ENCODE results near the gene KANSL1L. TPM values are rescaled to one million over a fixed set of nuclear protein-coding genes. Genes with fewer than 3 reads are reported as not detected.
A peak's percentile ranks its signal among the peaks of the same experiment; 100 is the strongest.

Gene KANSL1L
- total and polyA plus RNA-seq, 9 of the 15 experiments (the other 6 are each of a cell fraction or from before 2014, with no cell fraction given): 1.3 to 6.7 (median 2.4) TPM

DNA sequence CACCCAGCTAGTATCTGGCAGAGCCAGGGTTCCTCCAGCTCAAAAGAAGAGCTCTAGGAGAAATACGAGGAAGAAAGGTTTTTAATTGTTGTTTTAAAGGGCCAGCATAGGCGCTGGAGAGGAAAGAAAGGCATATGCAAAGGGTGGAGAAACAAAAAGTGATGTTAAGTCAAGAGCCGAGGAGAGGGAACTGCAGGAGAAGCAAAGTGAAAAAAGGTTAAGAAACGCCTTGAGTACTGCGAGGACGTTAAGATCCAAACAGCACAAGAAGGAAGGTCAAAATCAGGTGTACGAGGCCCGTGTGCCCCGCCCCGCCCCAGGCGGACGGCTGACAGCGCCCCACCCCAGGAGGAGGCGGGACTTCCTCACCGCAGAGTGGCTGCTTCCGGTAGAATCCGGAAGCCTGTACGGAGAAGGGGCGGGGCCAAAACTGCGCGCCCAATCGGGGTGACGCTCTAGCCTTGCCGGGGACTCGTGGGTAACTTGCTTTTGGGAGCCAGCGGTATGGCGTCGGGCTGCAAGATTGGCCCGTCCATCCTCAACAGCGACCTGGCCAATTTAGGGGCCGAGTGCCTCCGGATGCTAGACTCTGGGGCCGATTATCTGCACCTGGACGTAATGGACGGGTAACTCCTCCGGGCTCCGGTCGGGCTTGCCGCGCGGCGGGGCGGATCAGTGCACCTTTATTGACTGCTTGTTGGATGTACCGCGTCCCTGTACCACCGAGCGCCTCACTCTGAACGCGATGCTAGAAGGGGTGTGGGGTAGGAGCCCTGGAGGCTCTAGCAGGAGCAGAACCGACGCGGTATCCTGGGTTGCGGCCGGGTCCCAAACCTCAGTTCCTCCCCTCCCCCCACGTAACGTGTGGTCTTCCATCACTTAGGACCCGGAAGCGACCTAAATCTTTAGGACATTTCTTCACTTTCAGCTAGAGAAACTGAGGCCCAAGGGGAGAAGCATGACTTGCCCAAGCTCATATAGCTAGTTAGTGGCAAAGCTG is 168.8 kb downstream of the KANSL1L start, which contains the start of gene RPE (continued):
- TF ChIP-seq ETV5 (CRISPR knock-in tag; IDR thresholded peaks at IDR 0.05; ENCODE audit: low read depth) (0 out of 2 replicates have a peak, but pooled peaks have one; percentile 24), SUPT5H (IDR thresholded peaks at IDR 0.05) (peak; percentile 77), MEIS2 (IDR thresholded peaks at IDR 0.05; ENCODE audit: partially characterized antibody) (peak; percentile 22), SPI1 (IDR thresholded peaks at IDR 0.05; ENCODE audit: borderline replicate concordance, low read depth, low read length) (peak; percentile 68), BMI1 (IDR thresholded peaks at IDR 0.05; ENCODE audit: low read length) (no peak), POLR2B (IDR thresholded peaks at IDR 0.05; ENCODE audit: low read depth, partially characterized antibody) (peak; percentile 71), HDAC1 (IDR thresholded peaks at IDR 0.05) (peak in 1 of 2 experiments; percentile 73; a peak in 1 of 4 replicates), CHCHD3 (CRISPR knock-in tag; IDR thresholded peaks at IDR 0.05) (no peak), ZNF76 (CRISPR knock-in tag; IDR thresholded peaks at IDR 0.05; ENCODE audit: borderline replicate concordance) (no peak), CREB1 (IDR thresholded peaks at IDR 0.05) (peak; percentile 42; the same call in 1 of the 2 replicates), CREB1 (CRISPR knock-in tag; IDR thresholded peaks at IDR 0.05) (no peak), CCNT2 (IDR thresholded peaks at IDR 0.05; ENCODE audit: borderline replicate concordance, extremely low read depth, insufficient read length, low read depth, low read length) (peak; percentile 21), TBL1XR1 (IDR thresholded peaks at IDR 0.05; ENCODE audit: low read length in 2 of 2) (no peak)
- TF ChIP-seq, protein P1, sequence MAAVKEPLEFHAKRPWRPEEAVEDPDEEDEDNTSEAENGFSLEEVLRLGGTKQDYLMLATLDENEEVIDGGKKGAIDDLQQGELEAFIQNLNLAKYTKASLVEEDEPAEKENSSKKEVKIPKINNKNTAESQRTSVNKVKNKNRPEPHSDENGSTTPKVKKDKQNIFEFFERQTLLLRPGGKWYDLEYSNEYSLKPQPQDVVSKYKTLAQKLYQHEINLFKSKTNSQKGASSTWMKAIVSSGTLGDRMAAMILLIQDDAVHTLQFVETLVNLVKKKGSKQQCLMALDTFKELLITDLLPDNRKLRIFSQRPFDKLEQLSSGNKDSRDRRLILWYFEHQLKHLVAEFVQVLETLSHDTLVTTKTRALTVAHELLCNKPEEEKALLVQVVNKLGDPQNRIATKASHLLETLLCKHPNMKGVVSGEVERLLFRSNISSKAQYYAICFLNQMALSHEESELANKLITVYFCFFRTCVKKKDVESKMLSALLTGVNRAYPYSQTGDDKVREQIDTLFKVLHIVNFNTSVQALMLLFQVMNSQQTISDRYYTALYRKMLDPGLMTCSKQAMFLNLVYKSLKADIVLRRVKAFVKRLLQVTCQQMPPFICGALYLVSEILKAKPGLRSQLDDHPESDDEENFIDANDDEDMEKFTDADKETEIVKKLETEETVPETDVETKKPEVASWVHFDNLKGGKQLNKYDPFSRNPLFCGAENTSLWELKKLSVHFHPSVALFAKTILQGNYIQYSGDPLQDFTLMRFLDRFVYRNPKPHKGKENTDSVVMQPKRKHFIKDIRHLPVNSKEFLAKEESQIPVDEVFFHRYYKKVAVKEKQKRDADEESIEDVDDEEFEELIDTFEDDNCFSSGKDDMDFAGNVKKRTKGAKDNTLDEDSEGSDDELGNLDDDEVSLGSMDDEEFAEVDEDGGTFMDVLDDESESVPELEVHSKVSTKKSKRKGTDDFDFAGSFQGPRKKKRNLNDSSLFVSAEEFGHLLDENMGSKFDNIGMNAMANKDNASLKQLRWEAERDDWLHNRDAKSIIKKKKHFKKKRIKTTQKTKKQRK (IDR thresholded peaks at IDR 0.05; ENCODE audit: borderline replicate concordance, low read depth, low read length): no peak
- TF ChIP-seq, protein P2, sequence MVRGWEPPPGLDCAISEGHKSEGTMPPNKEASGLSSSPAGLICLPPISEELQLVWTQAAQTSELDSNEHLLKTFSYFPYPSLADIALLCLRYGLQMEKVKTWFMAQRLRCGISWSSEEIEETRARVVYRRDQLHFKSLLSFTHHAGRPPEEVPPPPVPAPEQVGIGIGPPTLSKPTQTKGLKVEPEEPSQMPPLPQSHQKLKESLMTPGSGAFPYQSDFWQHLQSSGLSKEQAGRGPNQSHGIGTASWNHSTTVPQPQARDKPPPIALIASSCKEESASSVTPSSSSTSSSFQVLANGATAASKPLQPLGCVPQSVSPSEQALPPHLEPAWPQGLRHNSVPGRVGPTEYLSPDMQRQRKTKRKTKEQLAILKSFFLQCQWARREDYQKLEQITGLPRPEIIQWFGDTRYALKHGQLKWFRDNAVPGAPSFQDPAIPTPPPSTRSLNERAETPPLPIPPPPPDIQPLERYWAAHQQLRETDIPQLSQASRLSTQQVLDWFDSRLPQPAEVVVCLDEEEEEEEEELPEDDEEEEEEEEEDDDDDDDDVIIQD (CRISPR knock-in tag; IDR thresholded peaks at IDR 0.05): no peak
- TF ChIP-seq, protein P3, sequence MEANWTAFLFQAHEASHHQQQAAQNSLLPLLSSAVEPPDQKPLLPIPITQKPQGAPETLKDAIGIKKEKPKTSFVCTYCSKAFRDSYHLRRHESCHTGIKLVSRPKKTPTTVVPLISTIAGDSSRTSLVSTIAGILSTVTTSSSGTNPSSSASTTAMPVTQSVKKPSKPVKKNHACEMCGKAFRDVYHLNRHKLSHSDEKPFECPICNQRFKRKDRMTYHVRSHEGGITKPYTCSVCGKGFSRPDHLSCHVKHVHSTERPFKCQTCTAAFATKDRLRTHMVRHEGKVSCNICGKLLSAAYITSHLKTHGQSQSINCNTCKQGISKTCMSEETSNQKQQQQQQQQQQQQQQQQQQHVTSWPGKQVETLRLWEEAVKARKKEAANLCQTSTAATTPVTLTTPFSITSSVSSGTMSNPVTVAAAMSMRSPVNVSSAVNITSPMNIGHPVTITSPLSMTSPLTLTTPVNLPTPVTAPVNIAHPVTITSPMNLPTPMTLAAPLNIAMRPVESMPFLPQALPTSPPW (CRISPR knock-in tag; IDR thresholded peaks at IDR 0.05): peak; percentile 81
- TF ChIP-seq, protein P4, sequence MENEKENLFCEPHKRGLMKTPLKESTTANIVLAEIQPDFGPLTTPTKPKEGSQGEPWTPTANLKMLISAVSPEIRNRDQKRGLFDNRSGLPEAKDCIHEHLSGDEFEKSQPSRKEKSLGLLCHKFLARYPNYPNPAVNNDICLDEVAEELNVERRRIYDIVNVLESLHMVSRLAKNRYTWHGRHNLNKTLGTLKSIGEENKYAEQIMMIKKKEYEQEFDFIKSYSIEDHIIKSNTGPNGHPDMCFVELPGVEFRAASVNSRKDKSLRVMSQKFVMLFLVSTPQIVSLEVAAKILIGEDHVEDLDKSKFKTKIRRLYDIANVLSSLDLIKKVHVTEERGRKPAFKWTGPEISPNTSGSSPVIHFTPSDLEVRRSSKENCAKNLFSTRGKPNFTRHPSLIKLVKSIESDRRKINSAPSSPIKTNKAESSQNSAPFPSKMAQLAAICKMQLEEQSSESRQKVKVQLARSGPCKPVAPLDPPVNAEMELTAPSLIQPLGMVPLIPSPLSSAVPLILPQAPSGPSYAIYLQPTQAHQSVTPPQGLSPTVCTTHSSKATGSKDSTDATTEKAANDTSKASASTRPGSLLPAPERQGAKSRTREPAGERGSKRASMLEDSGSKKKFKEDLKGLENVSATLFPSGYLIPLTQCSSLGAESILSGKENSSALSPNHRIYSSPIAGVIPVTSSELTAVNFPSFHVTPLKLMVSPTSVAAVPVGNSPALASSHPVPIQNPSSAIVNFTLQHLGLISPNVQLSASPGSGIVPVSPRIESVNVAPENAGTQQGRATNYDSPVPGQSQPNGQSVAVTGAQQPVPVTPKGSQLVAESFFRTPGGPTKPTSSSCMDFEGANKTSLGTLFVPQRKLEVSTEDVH (IDR thresholded peaks at IDR 0.05; ENCODE audit: low read depth, partially characterized antibody): peak; percentile 82

Measured in K562 (cell line).